WTC11 (cell line): ENCODE data around the gene LPCAT3. TPM values are rescaled to one million over a fixed set of nuclear protein-coding genes. Genes with fewer than 3 reads are reported as not detected.

ENCODE experiments used
- FOXP1 ChIP-seq: sonication (generic); formaldehyde crosslinking; IDR thresholded peaks from 2 replicates; pipeline ENCODE4 v1.8.0; 2022; ENCODE audit warnings: missing genetic modification reagents, mild to moderate bottlenecking, moderate library complexity, borderline replicate concordance
- GABPB1 ChIP-seq: sonication (generic); formaldehyde crosslinking; IDR thresholded peaks from 2 replicates; pipeline ENCODE4 v1.8.1; 2023; ENCODE audit warnings: mild to moderate bottlenecking, missing genetic modification reagents
- GRHL2 ChIP-seq: fragments of 250-450 bp; sonication (Bioruptor Pico); IDR thresholded peaks from 2 replicates; pipeline ENCODE4 v1.8.0; 2022; ENCODE audit warnings: mild to moderate bottlenecking, moderate library complexity; ENCODE audit not compliant: insufficient replicate concordance, severe bottlenecking
- HMGXB4 ChIP-seq: sonication (generic); formaldehyde crosslinking; IDR thresholded peaks from 2 replicates; pipeline ENCODE4 v1.8.1; 2023; ENCODE audit warnings: mild to moderate bottlenecking, moderate library complexity, missing genetic modification reagents
- IRF2 ChIP-seq: sonication (generic); formaldehyde crosslinking; IDR thresholded peaks from 2 replicates; pipeline ENCODE4 v1.8.0; 2022; ENCODE audit warnings: low read depth, missing genetic modification reagents, borderline replicate concordance
- MLX ChIP-seq: sonication (generic); formaldehyde crosslinking; IDR thresholded peaks from 2 replicates; pipeline ENCODE4 v1.8.1; 2023; ENCODE audit warnings: mild to moderate bottlenecking, missing genetic modification reagents, moderate library complexity
- MXD4 ChIP-seq: fragments of 250-450 bp; sonication (Bioruptor Pico); IDR thresholded peaks from 2 replicates; pipeline ENCODE4 v1.8.0; 2021; ENCODE audit warnings: mild to moderate bottlenecking, moderate library complexity, borderline replicate concordance
- NFYB ChIP-seq: sonication (generic); formaldehyde crosslinking; conservative IDR thresholded peaks from 2 replicates; pipeline ENCODE4 v1.8.0; 2022; ENCODE audit warnings: low read depth, missing genetic modification reagents
- NR3C1 ChIP-seq: sonication (generic); formaldehyde crosslinking; conservative IDR thresholded peaks from 2 replicates; pipeline ENCODE4 v1.8.1; 2023; ENCODE audit warnings: low read depth, mild to moderate bottlenecking, missing genetic modification reagents
- STAT6 ChIP-seq: sonication (generic); formaldehyde crosslinking; conservative IDR thresholded peaks from 2 replicates; pipeline ENCODE4 v1.8.1; 2023; ENCODE audit warnings: mild to moderate bottlenecking, low read depth, missing genetic modification reagents, moderate library complexity
- TEAD1 ChIP-seq: sonication (generic); formaldehyde crosslinking; IDR thresholded peaks from 2 replicates; pipeline ENCODE4 v1.8.0; 2022; ENCODE audit warnings: mild to moderate bottlenecking, missing genetic modification reagents
- USF1 ChIP-seq: sonication (generic); formaldehyde crosslinking; IDR thresholded peaks from 2 replicates; pipeline ENCODE4 v1.8.0; 2022; ENCODE audit warnings: mild to moderate bottlenecking, missing genetic modification reagents
- ZBTB21 ChIP-seq: sonication (generic); formaldehyde crosslinking; IDR thresholded peaks from 2 replicates; pipeline ENCODE4 v1.8.1; 2023; ENCODE audit warnings: mild to moderate bottlenecking, missing genetic modification reagents, borderline replicate concordance
- ZMAT4 ChIP-seq: fragments of 250-450 bp; sonication (Bioruptor Pico); IDR thresholded peaks from 2 replicates; pipeline ENCODE4 v1.9.0; 2021; ENCODE audit warnings: mild to moderate bottlenecking
- ZNF219 ChIP-seq: sonication (generic); formaldehyde crosslinking; IDR thresholded peaks from 2 replicates; pipeline ENCODE4 v1.8.0; 2023; ENCODE audit warnings: missing genetic modification reagents, mild to moderate bottlenecking, borderline replicate concordance
- ZNF263 ChIP-seq: sonication (generic); formaldehyde crosslinking; IDR thresholded peaks from 2 replicates; pipeline ENCODE4 v1.8.1; 2022; ENCODE audit warnings: low read depth, mild to moderate bottlenecking, moderate library complexity, missing genetic modification reagents
- total RNA-seq: library from RNA; stranded (reverse); gene quantifications from 3 replicates; pipeline ENCODE4 v1.2.3, GENCODE V29; 2021
- TF ChIP-seq, protein P1 (sequence below): fragments of 250-450 bp; sonication (Bioruptor Pico); IDR thresholded peaks from 2 replicates; pipeline ENCODE4 v1.9.0; 2021; ENCODE audit warnings: moderate library complexity, mild to moderate bottlenecking, inconsistent platforms, borderline replicate concordance
- TF ChIP-seq, protein P2 (sequence below): sonication (generic); formaldehyde crosslinking; IDR thresholded peaks from 2 replicates; pipeline ENCODE4 v1.8.1; 2023; ENCODE audit warnings: mild to moderate bottlenecking, missing genetic modification reagents
- TF ChIP-seq, protein P3 (sequence below): sonication (generic); formaldehyde crosslinking; IDR thresholded peaks from 2 replicates; pipeline ENCODE4 v1.8.1; 2022; ENCODE audit warnings: mild to moderate bottlenecking, moderate library complexity, missing genetic modification reagents
- TF ChIP-seq, protein P4 (sequence below): sonication (generic); formaldehyde crosslinking; IDR thresholded peaks from 2 replicates; pipeline ENCODE4 v1.8.0; 2023; ENCODE audit warnings: missing genetic modification reagents
- TF ChIP-seq, protein P5 (sequence below): sonication (generic); formaldehyde crosslinking; IDR thresholded peaks from 2 replicates; pipeline ENCODE4 v1.8.0; 2023; ENCODE audit warnings: missing genetic modification reagents, mild to moderate bottlenecking, borderline replicate concordance

The LPCAT3 gene
- total RNA-seq, 1 experiment from 2014 or later: 40.0 TPM

DNA sequence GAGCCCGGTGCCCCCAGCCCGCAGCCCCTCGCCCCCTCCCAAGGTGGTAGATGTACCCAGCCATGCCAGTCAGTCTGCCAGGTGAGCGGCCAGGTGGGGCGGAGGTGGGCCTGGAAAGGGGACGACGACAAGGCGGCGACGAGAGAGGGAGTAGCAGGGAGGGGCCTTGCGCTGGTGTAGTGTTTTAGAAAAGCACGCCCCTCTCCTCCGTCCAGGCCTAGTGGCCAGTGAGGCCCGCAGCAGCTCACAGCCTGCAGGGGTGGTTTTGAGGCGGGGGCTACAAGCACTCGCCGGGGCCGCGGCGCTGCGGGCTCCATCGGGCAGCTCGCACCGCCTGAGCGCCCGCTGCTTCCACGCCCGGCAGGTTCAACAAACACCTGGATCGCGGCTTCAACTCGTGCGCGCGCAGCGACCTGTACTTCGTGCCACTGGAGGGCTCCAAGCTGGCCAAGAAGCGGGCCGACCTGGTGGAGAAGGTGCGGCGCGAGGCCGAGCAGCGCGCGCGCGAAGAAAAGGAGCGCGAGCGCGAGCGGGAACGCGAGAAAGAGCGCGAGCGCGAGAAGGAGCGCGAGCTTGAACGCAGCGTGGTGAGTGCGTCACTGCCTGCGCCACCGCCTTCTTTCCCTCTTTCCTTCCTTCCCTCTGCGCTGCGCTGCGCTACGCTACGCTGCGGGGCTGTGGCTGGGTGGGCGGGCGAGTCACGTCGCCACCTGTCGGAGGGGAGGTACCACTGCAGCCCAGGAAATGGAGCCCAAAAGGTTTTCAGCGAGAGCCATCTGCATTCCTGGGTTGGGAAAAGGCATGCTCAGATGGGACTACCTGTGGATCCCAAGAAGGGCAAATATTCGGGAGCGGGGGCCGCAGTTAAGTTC lies 80.6 kb downstream of the LPCAT3 start (continued):
- TF ChIP-seq ZBTB21 (CRISPR knock-in tag) (peak; percentile 93; the same call in 1 of the 2 replicates), IRF2 (peak; percentile 62; the same call in 1 of the 2 replicates), ZNF263 (CRISPR knock-in tag) (no peak), HMGXB4 (CRISPR knock-in tag) (peak; percentile 98), GRHL2 (CRISPR knock-in tag) (no peak), NR3C1 (CRISPR knock-in tag) (peak; percentile 83; the same call in 1 of the 2 replicates), STAT6 (CRISPR knock-in tag) (0 out of 2 replicates have a peak, but pooled peaks have one; percentile 21), TEAD1 (CRISPR knock-in tag) (peak; percentile 84), ZNF219 (CRISPR knock-in tag) (peak; percentile 82), MXD4 (CRISPR knock-in tag) (no peak), NFYB (CRISPR knock-in tag) (peak; percentile 51), ZMAT4 (peak; percentile 66; the same call in 1 of the 2 replicates), USF1 (CRISPR knock-in tag) (peak; percentile 65; the same call in 1 of the 2 replicates), GABPB1 (CRISPR knock-in tag) (peak; percentile 68), MLX (CRISPR knock-in tag) (peak; percentile 95), FOXP1 (CRISPR knock-in tag) (peak; percentile 97)
- TF ChIP-seq, protein P1, sequence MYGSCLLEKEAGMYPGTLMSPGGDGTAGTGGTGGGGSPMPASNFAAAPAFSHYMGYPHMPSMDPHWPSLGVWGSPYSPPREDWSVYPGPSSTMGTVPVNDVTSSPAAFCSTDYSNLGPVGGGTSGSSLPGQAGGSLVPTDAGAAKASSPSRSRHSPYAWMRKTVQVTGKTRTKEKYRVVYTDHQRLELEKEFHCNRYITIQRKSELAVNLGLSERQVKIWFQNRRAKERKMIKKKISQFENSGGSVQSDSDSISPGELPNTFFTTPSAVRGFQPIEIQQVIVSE: no peak
- TF ChIP-seq, protein P2, sequence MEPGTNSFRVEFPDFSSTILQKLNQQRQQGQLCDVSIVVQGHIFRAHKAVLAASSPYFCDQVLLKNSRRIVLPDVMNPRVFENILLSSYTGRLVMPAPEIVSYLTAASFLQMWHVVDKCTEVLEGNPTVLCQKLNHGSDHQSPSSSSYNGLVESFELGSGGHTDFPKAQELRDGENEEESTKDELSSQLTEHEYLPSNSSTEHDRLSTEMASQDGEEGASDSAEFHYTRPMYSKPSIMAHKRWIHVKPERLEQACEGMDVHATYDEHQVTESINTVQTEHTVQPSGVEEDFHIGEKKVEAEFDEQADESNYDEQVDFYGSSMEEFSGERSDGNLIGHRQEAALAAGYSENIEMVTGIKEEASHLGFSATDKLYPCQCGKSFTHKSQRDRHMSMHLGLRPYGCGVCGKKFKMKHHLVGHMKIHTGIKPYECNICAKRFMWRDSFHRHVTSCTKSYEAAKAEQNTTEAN (CRISPR knock-in tag): 0 out of 2 replicates have a peak, but pooled peaks have one; percentile 35
- TF ChIP-seq, protein P3, sequence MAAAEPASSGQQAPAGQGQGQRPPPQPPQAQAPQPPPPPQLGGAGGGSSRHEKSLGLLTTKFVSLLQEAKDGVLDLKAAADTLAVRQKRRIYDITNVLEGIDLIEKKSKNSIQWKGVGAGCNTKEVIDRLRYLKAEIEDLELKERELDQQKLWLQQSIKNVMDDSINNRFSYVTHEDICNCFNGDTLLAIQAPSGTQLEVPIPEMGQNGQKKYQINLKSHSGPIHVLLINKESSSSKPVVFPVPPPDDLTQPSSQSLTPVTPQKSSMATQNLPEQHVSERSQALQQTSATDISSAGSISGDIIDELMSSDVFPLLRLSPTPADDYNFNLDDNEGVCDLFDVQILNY (CRISPR knock-in tag): peak; percentile 97
- TF ChIP-seq, protein P4, sequence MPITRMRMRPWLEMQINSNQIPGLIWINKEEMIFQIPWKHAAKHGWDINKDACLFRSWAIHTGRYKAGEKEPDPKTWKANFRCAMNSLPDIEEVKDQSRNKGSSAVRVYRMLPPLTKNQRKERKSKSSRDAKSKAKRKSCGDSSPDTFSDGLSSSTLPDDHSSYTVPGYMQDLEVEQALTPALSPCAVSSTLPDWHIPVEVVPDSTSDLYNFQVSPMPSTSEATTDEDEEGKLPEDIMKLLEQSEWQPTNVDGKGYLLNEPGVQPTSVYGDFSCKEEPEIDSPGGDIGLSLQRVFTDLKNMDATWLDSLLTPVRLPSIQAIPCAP (CRISPR knock-in tag): peak; percentile 70; the same call in 1 of the 2 replicates
- TF ChIP-seq, protein P5, sequence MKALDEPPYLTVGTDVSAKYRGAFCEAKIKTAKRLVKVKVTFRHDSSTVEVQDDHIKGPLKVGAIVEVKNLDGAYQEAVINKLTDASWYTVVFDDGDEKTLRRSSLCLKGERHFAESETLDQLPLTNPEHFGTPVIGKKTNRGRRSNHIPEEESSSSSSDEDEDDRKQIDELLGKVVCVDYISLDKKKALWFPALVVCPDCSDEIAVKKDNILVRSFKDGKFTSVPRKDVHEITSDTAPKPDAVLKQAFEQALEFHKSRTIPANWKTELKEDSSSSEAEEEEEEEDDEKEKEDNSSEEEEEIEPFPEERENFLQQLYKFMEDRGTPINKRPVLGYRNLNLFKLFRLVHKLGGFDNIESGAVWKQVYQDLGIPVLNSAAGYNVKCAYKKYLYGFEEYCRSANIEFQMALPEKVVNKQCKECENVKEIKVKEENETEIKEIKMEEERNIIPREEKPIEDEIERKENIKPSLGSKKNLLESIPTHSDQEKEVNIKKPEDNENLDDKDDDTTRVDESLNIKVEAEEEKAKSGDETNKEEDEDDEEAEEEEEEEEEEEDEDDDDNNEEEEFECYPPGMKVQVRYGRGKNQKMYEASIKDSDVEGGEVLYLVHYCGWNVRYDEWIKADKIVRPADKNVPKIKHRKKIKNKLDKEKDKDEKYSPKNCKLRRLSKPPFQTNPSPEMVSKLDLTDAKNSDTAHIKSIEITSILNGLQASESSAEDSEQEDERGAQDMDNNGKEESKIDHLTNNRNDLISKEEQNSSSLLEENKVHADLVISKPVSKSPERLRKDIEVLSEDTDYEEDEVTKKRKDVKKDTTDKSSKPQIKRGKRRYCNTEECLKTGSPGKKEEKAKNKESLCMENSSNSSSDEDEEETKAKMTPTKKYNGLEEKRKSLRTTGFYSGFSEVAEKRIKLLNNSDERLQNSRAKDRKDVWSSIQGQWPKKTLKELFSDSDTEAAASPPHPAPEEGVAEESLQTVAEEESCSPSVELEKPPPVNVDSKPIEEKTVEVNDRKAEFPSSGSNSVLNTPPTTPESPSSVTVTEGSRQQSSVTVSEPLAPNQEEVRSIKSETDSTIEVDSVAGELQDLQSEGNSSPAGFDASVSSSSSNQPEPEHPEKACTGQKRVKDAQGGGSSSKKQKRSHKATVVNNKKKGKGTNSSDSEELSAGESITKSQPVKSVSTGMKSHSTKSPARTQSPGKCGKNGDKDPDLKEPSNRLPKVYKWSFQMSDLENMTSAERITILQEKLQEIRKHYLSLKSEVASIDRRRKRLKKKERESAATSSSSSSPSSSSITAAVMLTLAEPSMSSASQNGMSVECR (CRISPR knock-in tag): peak; percentile 92; the same call in 1 of the 2 replicates
